Smooth muscle cell (in vitro differentiated cells): ENCODE results near the gene PPP1R3E. TPM values are rescaled to one million over a fixed set of nuclear protein-coding genes. Genes with fewer than 3 reads are reported as not detected.

Source experiments
- DNase-seq: peaks from one replicate; lab custom pipeline; 2025; ENCODE audit not compliant: unreplicated experiment; lab: John Stamatoyannopoulos, UW
- H2AFZ ChIP-seq: fragments of 200-600 bp; sonication (generic); 2 replicates; pipeline ENCODE4 v1.6.0; 2016; ENCODE audit warnings: antibody characterized with exemption, low read depth, mild to moderate bottlenecking
- H3F3A ChIP-seq: fragments of 200-600 bp; sonication (generic); 2 replicates; pipeline ENCODE4 v1.6.0; 2017; ENCODE audit warnings: antibody characterized with exemption, low read depth
- H3K27ac ChIP-seq: fragments of 200-600 bp; sonication (generic); 2 replicates; pipeline ENCODE4 v1.5.1; 2016; ENCODE audit warnings: low read depth, mild to moderate bottlenecking
- H3K27me3 ChIP-seq: fragments of 200-600 bp; sonication (generic); 2 replicates; pipeline ENCODE4 v1.6.1; 2016; ENCODE audit warnings: low read depth, mild to moderate bottlenecking
- H3K36me3 ChIP-seq: fragments of 200-600 bp; sonication (generic); 2 replicates; pipeline ENCODE4 v1.5.1; 2016; ENCODE audit warnings: low read depth
- H3K4me1 ChIP-seq: fragments of 200-600 bp; sonication (generic); 2 replicates; pipeline ENCODE4 v1.5.1; 2016; ENCODE audit warnings: low read depth
- H3K4me2 ChIP-seq: fragments of 200-600 bp; sonication (generic); 2 replicates; pipeline ENCODE4 v1.6.0; 2016; ENCODE audit warnings: mild to moderate bottlenecking
- H3K4me3 ChIP-seq: fragments of 200-600 bp; sonication (generic); 2 replicates; pipeline ENCODE4 v1.5.1; 2016; ENCODE audit warnings: mild to moderate bottlenecking
- H3K79me2 ChIP-seq: fragments of 200-600 bp; sonication (generic); 2 replicates; pipeline ENCODE4 v1.6.0; 2016; ENCODE audit warnings: low read depth, mild to moderate bottlenecking
- H3K9ac ChIP-seq: fragments of 200-600 bp; sonication (generic); 2 replicates; pipeline ENCODE4 v1.6.0; 2016; ENCODE audit warnings: low read depth
- H3K9me3 ChIP-seq: fragments of 200-600 bp; sonication (generic); replicated peaks from 2 replicates; pipeline ENCODE4 v1.5.1; 2016; ENCODE audit warnings: low read depth
- H4K20me1 ChIP-seq: fragments of 200-600 bp; sonication (generic); 2 replicates; pipeline ENCODE4 v1.6.0; 2016; ENCODE audit warnings: low read depth
- WGBS: methylation state at CpG from one replicate; pipeline ENCODE4 v1.1.7; 2016; ENCODE audit warnings: low lambda C conversion rate; 5-methylcytosine and 5-hydroxymethylcytosine counted together
- polyA plus RNA-seq: library from polyadenylated mRNA; unstranded; fragments of >200 nt; fragmentation: Nextera tagmentation; extraction: Ambion mirVana; gene quantifications from 2 replicates; pipeline ENCODE4 v1.2.1, GENCODE V29; 2016
- total RNA-seq: library from RNA; depleted of rRNA; stranded (reverse); fragments of >200 nt; gene quantifications from 2 replicates; pipeline ENCODE4 v1.2.3, GENCODE V29; 2014
- TF ChIP-seq, protein P1 (sequence below): fragments of 200-600 bp; sonication (generic); IDR thresholded peaks from 2 replicates; pipeline ENCODE4 v1.5.1; 2017; ENCODE audit warnings: borderline replicate concordance, mild to moderate bottlenecking, antibody characterized with exemption; ENCODE audit not compliant: insufficient read depth, poor library complexity, severe bottlenecking

Gene PPP1R3E
- total and polyA plus RNA-seq, 2 experiments from 2014 or later, result 0.71 to 2.0 TPM

DNA sequence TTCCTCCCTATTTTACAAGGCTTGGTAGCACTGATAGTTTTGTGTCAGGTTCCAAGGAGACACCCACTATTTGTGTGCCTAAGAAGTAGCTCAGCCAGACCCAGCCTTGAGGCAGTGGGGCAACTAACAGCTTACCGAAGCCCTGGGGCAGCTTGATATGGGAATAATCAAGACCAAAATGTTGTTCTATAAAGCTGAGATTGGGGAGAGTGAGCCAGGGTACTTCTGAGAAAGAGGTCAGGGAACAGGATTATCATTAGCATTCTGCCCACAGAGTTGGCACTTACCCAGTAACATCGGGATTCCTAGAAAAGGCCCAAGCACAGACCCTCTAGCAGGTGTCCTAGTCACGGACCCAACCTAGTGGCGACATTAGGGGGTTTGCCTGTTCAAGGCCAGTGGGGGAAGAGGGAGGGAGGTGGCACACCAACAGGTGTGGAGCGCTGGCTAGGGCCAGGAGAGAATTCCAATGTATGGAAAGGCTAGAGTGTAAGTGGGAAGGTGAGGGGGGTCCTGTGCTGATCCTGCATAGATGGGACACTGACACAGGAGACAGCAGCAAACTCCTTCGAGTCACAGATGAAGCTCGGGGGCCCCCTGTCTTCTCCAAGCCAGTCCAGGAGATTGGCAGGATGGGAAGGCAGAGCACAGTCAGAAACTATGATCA, 4.9 kb downstream of the PPP1R3E start:
- no peaks in the 10 kb centered on the region for H3K79me2 ChIP-seq
- H3K36me3 ChIP-seq, result no peaks in the 10 kb centered on the region
- H2AFZ ChIP-seq, result no peak overlapping the region
- TF ChIP-seq, protein P1, sequence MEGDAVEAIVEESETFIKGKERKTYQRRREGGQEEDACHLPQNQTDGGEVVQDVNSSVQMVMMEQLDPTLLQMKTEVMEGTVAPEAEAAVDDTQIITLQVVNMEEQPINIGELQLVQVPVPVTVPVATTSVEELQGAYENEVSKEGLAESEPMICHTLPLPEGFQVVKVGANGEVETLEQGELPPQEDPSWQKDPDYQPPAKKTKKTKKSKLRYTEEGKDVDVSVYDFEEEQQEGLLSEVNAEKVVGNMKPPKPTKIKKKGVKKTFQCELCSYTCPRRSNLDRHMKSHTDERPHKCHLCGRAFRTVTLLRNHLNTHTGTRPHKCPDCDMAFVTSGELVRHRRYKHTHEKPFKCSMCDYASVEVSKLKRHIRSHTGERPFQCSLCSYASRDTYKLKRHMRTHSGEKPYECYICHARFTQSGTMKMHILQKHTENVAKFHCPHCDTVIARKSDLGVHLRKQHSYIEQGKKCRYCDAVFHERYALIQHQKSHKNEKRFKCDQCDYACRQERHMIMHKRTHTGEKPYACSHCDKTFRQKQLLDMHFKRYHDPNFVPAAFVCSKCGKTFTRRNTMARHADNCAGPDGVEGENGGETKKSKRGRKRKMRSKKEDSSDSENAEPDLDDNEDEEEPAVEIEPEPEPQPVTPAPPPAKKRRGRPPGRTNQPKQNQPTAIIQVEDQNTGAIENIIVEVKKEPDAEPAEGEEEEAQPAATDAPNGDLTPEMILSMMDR, result no peak
- H3K9me3 ChIP-seq, result no peaks in the 10 kb centered on the region
- no peak overlapping the region for H3K4me2 ChIP-seq
- DNase-seq, result no peak
- no peaks in the 10 kb centered on the region for H3K27me3 ChIP-seq
- no peak overlapping the region for H3K9ac ChIP-seq
- no peak overlapping the region for H3K4me3 ChIP-seq
- H4K20me1 ChIP-seq, result no peaks in the 10 kb centered on the region
- WGBS, result 95% methylated on average over 7 of the region's 7 CpGs
- no peak overlapping the region for H3K27ac ChIP-seq
- peaks cover 8% of the 10 kb centered on the region for H3F3A ChIP-seq
- H3K4me1 ChIP-seq, result peaks cover 5% of the 10 kb centered on the region

DNA sequence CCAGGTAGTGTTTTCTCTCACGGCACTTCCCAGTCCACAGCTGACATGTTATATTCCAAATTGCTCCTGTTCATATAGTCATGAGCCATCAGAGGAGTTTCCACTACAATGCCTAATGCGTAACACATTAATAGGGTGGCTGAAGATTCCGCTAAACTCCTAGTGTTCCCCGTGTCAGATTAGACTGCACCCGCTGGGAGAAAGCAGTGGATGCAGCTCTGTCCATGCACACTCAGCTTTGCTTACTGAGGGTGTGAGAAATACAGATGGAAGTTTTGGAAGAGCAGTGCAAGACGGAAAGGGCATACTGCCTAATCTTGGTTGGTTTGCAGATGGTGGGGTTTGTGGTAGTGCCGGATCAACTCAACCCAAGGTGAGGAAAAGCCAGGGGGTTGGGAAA, 5.6 kb downstream of the PPP1R3E start:
- Histone ChIP-seq H3K9ac (no peak overlapping the region), H3K27me3 (no peaks in the 10 kb centered on the region), H3F3A (peaks cover 2% of the 10 kb centered on the region), H3K36me3 (no peaks in the 10 kb centered on the region), H3K79me2 (no peaks in the 10 kb centered on the region), H3K9me3 (no peaks in the 10 kb centered on the region), H2AFZ (no peak overlapping the region), H3K4me3 (no peak overlapping the region), H4K20me1 (no peaks in the 10 kb centered on the region), H3K4me1 (peaks cover 5% of the 10 kb centered on the region), H3K27ac (no peak overlapping the region), H3K4me2 (no peak overlapping the region)
- TF ChIP-seq, protein P1, result no peak
- 91% methylated on average over 7 of the region's 7 CpGs for WGBS
- DNase-seq, result no peak

DNA sequence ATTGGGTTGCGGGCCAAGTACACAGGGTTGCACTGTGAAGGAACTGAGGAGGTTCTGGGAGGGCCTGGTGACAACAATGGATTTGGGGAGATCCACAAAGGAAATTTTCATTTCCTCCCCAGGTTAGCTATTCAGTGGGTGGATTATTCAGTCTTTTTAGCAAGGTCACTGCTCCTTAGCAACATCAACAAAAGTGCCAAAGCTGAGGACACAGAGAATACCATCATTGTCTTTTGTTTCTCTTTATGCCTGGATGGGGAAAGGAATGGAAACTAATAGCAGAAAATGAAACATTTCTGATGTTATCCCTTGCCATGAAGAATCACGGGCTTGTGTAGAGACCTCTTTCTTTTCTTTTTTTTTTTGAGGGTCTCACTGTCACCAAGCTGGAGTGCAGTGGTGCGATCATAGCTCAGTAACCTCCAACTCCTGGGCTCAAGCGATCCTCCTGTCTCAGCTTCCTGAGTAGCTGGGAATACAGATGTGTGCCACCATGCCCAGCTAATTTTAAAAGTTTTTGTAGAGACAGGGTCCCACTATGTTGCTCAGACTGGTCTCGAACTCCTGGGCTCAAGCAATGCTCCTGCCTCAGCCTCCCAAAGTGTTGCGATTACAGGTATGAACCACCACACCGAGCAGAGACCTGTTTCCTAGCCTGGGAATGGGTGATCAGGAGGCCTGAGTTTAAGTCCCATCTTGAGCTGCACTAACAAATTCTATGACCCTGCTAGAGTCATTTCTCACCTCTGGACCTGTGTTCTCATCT, 6.5 kb downstream of the PPP1R3E start:
- TF ChIP-seq, protein P1, result no peak
- Histone ChIP-seq H3K9ac (no peak overlapping the region), H3K9me3 (no peaks in the 10 kb centered on the region), H3K27me3 (no peaks in the 10 kb centered on the region), H2AFZ (no peak overlapping the region), H3K4me2 (no peak overlapping the region), H3K4me1 (peaks cover 5% of the 10 kb centered on the region), H4K20me1 (no peaks in the 10 kb centered on the region), H3K4me3 (no peak overlapping the region), H3K27ac (no peak overlapping the region), H3F3A (no peaks in the 10 kb centered on the region), H3K79me2 (no peaks in the 10 kb centered on the region), H3K36me3 (no peaks in the 10 kb centered on the region)
- no peak for DNase-seq
- 96% methylated on average over 7 of the region's 7 CpGs for WGBS
